ENCODE measurements around the gene FAM168A. TPM values are rescaled to one million over a fixed set of nuclear protein-coding genes. Genes with fewer than 3 reads are reported as not detected.
A peak's percentile ranks its signal among the peaks of the same experiment; 100 is the strongest.

Gene FAM168A
- total and polyA plus RNA-seq, 10 donors = 2.7 to 33.2 (median 22.7) TPM

GRCh38 chr11:73629907-73630306, 32.0 kb upstream of the FAM168A start:
- H3K36me3 ChIP-seq = no peaks in the 10 kb centered on the region
- 66 to 81% (median 69%) methylated on average over 7 of the region's 7 CpGs for WGBS, 5 donors

GRCh38 chr11:73625696-73626318, 27.9 kb upstream of the FAM168A start:
- intact Hi-C loops (cut with DNase I; ENCODE audit: low total_unique reads) = no loop called here
- peaks cover 0 to 25% (median 0%) of the 10 kb centered on the region in 7 donors for H3K27me3 ChIP-seq (replicated peaks in 1 of 7)
- no peak overlapping the region for H3K4me3 ChIP-seq
- DNase-seq = peak; percentile 86
- H3K9me3 ChIP-seq = no peaks in the 10 kb centered on the region
- H3K36me3 ChIP-seq = no peaks in the 10 kb centered on the region
- WGBS, 5 donors = 28 to 34% (median 31%) methylated on average over 19 of the region's 19 CpGs
- TF ChIP-seq POLR2A (IDR thresholded peaks at IDR 0.05) (no peak), POLR2AphosphoS5 (IDR thresholded peaks at IDR 0.05) (peak in 1 of 3 donors; percentile 36)
- TF ChIP-seq, protein P1, sequence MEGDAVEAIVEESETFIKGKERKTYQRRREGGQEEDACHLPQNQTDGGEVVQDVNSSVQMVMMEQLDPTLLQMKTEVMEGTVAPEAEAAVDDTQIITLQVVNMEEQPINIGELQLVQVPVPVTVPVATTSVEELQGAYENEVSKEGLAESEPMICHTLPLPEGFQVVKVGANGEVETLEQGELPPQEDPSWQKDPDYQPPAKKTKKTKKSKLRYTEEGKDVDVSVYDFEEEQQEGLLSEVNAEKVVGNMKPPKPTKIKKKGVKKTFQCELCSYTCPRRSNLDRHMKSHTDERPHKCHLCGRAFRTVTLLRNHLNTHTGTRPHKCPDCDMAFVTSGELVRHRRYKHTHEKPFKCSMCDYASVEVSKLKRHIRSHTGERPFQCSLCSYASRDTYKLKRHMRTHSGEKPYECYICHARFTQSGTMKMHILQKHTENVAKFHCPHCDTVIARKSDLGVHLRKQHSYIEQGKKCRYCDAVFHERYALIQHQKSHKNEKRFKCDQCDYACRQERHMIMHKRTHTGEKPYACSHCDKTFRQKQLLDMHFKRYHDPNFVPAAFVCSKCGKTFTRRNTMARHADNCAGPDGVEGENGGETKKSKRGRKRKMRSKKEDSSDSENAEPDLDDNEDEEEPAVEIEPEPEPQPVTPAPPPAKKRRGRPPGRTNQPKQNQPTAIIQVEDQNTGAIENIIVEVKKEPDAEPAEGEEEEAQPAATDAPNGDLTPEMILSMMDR (IDR thresholded peaks at IDR 0.05 in 8 of 11, conservative IDR thresholded peaks at IDR 0.05 in 3 of 11) = peak; percentile 75 to 96 (median 91)
- no peak overlapping the region for H3K27ac ChIP-seq
- H3K4me1 ChIP-seq = peaks cover 3 to 35% (median 15%) of the 10 kb centered on the region in 6 donors

More at GRCh38 chr11:73629907-73630306, 32.0 kb upstream of the FAM168A start:
- H3K27ac ChIP-seq = no peak overlapping the region
- peaks cover 0 to 13% (median 0%) of the 10 kb centered on the region in 7 donors for H3K27me3 ChIP-seq (replicated peaks in 1 of 7)
- peaks cover 0 to 9% (median 0%) of the 10 kb centered on the region in 8 donors for H3K9me3 ChIP-seq
- intact Hi-C loops (cut with DNase I; ENCODE audit: low total_unique reads) = no loop called here
- DNase-seq = no peak
- TF ChIP-seq, protein P1 (IDR thresholded peaks at IDR 0.05 in 8 of 11, conservative IDR thresholded peaks at IDR 0.05 in 3 of 11) = no peak
- TF ChIP-seq POLR2A (IDR thresholded peaks at IDR 0.05) (no peak), POLR2AphosphoS5 (IDR thresholded peaks at IDR 0.05) (no peak)
- peaks cover 3 to 20% (median 9%) of the 10 kb centered on the region in 6 donors for H3K4me1 ChIP-seq
- H3K4me3 ChIP-seq = no peak overlapping the region

- no peak for DNase-seq
- WGBS, 5 donors = 22 to 30% (median 22%) methylated on average over 3 of the region's 3 CpGs
- no peaks in the 10 kb centered on the region for H3K9me3 ChIP-seq
- TF ChIP-seq POLR2AphosphoS5 (IDR thresholded peaks at IDR 0.05) (peak in 1 of 3 donors; percentile 22), POLR2A (IDR thresholded peaks at IDR 0.05) (no peak)
- TF ChIP-seq, protein P1 (IDR thresholded peaks at IDR 0.05 in 8 of 11, conservative IDR thresholded peaks at IDR 0.05 in 3 of 11) = no peak
- H3K27me3 ChIP-seq (replicated peaks in 1 of 7) = peaks cover 0 to 25% (median 0%) of the 10 kb centered on the region in 7 donors
- H3K27ac ChIP-seq = peak overlapping the region in 6 of 8 donors; percentile 43 to 79 (median 66)
- H3K4me1 ChIP-seq = peaks cover 3 to 35% (median 15%) of the 10 kb centered on the region in 6 donors
- H3K36me3 ChIP-seq = no peaks in the 10 kb centered on the region
- intact Hi-C loops (cut with DNase I; ENCODE audit: low total_unique reads) = no loop called here
- no peak overlapping the region for H3K4me3 ChIP-seq
These were observed 25.8 kb upstream of the FAM168A start for GRCh38 chr11:73623686-73624085.

GRCh38 chr11:73622926-73623593, 25.1 kb upstream of the FAM168A start:
- Histone ChIP-seq H3K36me3 (no peaks in the 10 kb centered on the region), H3K4me1 (peaks cover 3 to 35% (median 15%) of the 10 kb centered on the region in 6 donors), H3K27ac (peak overlapping the region in 6 of 8 donors; percentile 43 to 79 (median 66)), H3K9me3 (no peaks in the 10 kb centered on the region), H3K27me3 (replicated peaks in 1 of 7) (peaks cover 0 to 25% (median 0%) of the 10 kb centered on the region in 7 donors), H3K4me3 (no peak overlapping the region)
- 42 to 69% (median 49%) methylated on average over 4 of the region's 4 CpGs for WGBS, 5 donors
- DNase-seq = no peak
- TF ChIP-seq, protein P1 (IDR thresholded peaks at IDR 0.05 in 8 of 11, conservative IDR thresholded peaks at IDR 0.05 in 3 of 11) = no peak
- no peak for TF ChIP-seq POLR2AphosphoS5 (IDR thresholded peaks at IDR 0.05)
- intact Hi-C loops (cut with DNase I; ENCODE audit: low total_unique reads) = no loop called here

Data from spleen (tissue), 11 donors.